ENCODE measurements around the gene PIGS.
"Not testable (repeated sequence)": the region's sequence is repeated elsewhere in the genome, so short reads cannot be mapped to it uniquely, and the experiment has no call there.

Gene PIGS

DNA sequence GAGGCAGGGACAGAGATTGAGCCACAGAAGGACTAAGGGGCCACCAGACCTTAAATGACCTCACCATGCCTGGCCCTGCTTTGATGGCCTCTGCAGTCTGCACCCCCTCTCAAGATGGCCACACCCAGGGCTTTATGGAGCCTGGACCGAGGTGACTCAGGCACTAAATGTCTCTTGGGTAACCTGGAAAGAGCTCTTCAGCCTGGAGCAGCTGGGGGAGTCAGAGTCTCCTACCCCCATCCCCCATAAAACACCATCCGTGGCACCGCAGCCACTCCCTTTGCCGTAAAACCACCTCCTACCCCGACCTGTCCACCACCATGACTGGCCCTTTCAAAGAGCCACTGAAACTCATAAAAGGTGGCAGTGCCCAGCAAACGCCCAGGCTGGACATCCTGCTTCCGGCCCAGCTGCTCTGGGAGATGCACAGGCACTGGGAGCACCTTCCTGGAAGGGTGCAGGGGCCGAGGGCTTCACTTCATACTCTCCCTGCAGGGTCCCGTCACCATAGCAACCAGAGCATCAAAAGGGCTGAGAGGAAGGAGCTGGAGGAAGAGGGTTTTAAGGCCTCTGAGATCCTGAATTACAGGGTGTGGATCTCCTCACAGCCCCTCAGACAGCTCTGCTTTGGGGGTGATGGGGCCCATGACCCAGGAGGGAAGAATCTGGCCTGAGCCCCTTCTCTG lies 42.9 kb downstream of the PIGS start:
- no peak for DNase-seq

DNA sequence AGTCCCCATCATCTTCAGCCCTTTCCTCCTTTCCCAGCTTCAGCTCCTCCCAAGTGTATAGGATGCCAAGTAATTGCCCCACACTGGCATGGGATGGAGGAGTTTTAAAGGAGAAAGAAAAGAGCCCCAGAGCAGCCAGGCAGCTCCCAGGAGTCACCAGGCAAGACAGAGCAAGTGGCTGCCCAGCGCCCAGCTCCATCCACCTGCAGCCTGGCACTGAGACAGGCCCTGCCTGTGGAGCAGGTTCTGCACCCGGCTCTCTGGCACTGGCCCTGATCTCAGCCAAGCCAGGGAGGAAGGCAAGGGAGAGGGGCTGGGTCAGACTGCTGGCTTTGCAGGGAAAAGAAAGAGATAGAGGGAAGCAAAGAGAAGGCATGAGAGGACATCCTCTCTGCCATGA lies 43.5 kb downstream of the PIGS start:
- no peak for DNase-seq

DNA sequence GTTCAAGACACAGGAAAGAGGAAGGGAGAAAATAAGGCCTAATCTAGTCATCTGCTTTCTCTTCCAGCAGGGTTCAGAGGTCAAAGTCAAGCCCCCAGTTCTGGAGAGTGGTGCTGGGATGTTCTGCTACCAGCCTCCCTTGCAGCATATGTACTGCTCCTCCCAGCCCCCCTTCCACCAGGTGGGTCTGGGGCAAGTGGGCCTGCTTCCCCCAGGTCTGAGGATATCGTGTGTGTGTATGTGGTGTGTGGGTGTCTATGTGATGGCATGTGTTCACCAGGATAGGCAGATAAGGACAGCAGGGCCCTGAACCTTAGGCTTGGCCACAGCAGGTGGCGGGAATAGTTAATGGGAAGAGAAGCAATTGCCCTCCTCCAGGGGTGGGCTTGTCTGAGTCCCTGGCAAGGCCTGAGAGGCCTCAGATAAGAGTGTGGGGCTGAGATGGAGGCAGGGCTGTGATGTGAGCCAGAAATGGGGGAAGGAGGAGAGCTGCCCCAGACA lies 44.1 kb downstream of the PIGS start:
- DNase-seq: no peak

DNA sequence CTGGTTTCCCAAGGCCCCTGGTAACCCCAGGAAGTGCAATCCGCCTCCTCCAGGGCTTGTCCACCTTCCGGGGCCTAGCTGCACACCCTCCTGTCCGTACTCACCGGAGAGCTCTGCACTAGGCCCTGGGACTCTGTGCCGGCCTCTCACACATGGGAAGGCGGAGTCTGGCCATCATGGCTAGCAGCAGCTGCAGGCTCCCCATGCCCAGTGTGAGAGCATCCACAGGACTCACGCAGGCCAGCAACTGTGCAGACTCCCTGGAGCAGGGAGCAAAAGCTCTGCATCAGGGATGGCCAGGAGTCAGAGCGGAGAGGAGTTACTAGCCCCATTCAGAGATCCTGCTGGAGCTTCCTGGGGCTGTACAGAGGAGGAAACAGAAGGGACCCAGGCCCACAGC lies 44.9 kb downstream of the PIGS start:
- DNase-seq: no peak

DNA sequence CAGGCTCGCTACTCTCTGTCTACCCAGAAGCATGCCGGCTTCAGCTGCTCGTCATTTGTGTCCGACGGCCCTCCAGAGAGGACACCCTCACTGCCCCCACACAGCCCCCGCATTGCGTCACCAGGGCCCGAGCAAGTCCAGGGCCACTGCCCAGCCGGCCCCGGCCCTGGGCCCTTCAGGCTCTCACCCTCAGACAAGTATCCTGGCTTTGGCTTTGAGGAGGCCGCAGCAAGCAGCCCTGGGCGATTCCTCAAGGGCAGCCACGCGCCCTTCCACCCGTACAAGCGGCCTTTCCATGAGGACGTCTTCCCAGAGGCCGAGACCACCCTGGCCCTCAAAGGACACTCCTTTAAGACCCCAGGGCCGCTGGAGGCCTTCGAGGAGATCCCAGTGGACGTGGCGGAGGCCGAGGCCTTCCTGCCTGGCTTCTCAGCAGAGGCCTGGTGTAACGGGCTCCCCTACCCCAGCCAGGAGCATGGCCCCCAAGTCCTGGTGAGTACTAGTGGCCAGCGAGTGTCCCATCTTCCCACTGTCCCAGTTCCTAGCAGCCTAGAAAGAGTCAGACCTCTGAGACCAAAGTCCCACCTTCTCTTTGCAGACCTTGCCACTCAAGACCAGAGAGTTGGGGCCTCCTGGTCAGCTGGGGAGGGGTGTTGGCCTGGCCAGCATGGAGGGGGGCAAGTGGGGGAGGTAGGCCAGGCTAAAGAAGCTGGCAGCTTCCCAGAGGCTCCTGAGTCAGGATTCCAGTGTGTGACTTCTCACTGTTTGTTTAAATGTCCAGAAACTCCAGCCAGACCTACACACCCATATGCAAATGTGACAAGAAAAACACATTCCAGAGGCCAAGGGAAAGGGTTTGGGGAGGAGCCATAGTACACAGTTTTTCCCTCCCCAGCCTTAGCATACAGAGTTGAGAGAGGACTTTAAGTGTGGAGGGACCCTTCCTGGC lies 46.6 kb downstream of the PIGS start:
- no peak for DNase-seq

DNA sequence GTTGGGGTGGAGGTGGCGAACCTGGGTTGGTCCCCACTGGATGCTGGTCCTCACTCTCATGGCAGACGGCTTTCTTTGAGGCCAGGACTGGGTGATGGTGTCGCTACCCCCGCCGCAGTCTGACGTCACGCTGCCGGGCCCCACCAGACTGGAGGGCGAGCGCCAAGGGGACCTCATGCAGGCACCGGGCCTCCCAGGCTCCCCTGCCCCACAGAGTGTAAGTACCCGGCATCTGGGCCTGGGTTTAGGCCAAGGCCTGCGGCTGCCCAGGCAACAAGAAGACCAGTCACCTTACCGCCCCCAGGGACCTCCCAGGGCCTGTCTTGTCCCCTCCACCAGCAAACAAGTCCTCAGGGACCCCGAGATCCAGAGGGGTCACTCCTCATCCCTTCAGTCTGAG lies 47.4 kb downstream of the PIGS start:
- DNase-seq: no peak

DNA sequence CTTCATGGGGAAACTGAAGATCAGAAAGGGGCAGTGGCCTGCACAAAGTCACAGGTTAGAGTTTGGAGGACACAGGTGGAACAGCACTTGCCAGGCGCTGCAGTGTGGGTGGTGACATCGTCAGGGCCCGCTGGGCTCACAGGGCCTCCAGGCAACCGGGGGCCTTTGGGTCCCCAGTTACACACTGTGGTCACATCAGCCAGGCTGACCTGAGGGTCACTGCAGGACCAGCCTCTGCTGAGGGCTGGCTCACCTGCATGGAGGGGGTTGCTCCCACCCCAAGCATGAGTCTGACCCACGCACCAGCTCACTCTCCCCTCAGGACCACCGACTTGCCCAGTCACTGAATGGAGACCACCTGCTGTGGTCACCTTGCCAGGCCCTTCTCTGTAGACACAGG lies 48.1 kb downstream of the PIGS start:
- DNase-seq: no peak

DNA sequence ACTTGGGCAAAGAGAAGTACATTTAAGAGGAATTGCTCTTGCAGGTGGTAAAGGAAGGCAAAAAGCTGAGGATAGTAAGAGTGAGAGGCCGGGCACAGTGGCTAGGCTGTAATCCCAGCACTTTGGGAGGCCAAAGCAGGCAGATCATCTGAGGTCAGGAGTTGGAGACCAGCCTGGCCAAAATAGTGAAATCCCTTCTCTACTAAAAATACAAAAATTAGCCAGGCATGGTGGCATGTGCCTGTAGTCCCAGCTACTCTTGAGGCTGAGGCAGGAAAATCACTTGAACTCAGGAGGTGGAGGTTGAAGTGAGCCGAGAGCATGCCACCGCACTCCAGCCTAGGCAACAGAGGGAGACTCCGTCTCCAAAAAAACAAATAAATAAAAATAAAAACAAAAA lies 49.0 kb downstream of the PIGS start:
- DNase-seq: not testable (repeated sequence)

DNA sequence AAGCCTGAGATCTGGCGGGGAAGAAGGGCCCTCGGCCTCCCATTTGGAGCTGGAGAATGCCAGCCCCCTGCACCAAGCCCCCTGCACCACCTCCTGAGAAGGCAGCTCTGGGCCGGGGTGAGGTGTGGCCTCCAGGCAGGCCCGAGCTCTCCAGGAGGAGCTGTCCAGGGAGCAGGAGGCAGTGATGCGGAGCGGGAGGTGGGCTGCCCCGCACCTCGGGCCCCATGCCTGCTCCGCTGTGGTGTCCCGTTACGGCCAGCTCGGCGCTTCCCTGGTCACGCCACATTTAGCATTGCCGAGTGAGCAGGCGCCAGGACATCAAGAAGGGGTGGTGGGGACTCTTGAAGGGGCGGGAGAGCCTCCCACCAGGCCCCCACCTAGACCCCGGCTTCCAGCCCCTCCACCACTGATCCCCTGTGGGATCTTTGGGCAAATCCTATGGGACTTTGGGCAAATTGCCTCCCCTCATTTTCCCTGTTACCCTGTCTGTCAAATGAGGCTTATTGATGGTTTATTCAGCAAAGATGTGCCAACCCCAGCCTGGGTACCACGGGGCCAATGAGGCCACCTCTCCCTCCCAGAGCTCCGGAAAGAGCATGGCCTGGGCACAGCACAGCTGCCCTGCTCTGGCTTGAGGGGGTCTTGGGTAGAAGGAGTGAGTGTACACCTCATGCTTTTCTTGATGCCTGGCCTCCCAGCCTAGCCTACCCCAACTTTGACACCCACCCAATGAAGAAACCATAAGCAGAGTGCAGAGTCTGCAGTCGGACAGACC lies 49.8 kb downstream of the PIGS start:
- no peak for DNase-seq

DNA sequence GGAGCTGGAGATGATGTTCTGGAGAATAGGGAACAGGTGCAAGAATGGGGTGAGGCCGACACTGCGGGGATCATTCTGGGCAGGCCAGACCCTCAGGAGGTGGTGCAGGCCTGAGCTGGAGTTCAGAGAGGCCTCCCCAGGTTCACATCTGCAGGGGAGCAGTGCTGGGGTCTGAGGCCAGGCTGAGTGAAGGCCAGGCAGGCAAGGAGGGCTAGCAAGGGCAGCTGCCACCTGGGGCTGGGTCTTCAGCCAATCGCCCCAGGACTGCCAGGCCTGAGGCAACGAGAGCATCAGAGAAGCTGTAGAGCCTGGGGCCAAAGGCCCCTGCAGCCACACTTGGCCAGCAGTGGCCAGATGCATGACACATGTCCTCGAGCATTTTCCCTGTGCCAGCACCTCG lies 50.6 kb downstream of the PIGS start:
- DNase-seq: no peak

DNA sequence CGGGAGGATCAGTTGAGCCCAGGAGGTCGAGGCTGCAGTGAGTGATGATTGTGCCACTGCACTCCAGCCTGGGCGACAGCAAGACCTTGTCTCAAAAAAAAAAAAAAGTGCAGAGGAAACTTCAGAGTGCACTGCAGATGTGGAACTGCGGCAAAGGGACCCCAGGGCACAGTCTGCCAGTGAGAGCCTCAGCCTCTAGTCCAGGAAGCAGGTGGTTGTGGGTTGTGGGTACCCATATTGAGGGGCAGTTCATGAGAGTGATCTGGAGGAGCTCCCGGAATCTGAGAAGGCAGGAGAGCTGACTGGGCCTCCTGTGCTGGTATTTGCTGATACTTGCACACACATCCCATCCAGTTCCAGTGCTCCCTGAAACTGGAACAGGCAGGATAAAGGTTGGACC lies 52.1 kb downstream of the PIGS start:
- DNase-seq: no peak

DNA sequence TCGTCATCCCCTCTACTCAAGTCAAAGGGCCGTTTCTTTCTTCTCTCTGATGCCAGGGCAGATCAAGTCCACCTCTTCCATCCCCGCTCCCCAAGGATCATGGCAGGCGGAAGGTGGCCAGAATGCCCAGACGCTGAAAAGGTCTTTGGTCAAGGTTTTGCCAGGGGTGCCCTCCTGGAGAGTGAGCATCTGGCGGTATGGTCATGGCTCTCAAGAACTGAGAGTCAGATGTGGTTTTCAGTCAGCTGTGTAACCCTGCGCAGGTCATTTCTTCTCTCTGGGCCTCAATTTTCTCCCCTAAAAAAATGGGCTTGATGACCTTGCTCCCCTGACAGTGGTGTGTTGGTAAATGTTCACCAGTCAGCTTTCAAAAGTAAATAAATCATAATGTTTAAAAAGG lies 52.7 kb downstream of the PIGS start:
- DNase-seq: no peak

DNA sequence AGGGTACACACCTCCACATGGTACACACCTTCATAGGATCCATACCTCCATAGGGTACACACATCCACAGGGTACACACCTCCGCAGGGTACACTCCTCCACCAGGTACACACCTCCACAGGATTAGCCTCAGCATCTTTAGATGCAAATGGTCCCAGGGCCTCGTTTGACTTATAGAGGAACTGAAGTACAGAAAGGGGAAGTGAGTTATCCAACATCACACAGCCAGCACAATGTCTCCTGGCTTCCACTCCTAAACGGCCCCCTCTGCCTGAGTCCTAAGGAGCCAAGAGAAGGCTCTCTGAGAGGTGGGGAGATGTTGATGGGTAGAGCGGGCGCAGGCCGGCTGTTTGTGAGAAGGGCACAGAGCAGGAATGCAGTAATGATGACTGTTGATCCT lies 53.2 kb downstream of the PIGS start:
- no peak for DNase-seq

DNA sequence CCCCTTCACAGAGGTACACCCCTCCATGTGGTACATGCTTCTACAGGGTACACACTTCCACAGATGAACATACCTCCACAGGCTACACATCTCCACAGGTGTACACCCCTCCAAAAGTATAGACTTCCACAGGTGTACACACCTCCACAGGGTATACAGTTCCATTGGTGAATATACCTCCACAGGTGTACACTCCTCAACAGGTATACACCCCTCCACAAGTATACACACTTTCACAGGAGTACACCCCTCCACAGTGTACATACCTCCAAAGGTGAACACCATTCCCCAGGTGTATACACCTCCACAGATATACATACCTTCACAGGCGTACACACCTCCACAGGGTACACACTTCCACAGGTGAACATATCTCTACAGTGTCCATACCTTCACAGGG lies 55.8 kb downstream of the PIGS start:
- no peak for DNase-seq

DNA sequence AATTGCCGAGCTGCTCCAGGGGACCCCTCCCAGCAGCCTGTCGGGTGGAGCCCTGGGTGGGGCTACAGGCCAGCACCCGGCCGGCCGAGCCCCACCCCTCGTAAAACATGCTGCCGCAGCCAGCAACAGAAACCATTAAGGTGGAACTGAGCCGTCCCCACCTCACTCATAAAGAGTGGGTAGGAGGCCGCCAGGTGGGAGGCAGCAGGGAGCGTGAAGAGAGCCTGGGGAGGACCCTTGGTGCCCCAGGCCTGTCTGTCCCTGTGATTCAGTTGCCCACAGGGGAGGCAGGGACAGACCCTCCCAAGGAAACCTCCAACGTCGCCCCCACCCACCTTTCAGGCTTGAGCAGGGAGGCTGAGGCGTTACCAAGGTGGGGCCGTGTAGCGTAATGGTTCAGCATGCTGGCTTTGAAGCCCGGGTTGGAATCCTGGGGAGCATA lies 56.7 kb downstream of the PIGS start:
- no peak for DNase-seq

DNA sequence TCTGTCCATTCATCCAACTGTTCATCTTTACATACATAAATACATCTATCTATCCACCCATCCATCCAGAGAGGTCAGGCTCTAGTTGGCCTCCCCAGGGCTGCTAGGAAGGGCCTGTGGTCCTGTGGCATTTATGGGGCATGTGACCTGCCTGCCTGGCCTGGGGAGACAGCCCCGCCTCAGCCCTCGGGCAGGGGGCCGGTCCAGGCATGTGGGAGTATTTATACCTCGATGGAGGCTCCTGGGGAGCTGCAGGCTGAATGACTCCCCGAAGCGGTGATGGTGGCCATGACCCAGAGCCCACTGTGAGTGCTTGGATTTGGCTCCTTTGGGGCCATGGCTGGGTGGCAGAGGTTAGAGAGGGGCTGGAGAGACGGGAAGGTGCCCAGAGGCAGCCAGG lies 57.8 kb downstream of the PIGS start:
- no peak for DNase-seq

DNA sequence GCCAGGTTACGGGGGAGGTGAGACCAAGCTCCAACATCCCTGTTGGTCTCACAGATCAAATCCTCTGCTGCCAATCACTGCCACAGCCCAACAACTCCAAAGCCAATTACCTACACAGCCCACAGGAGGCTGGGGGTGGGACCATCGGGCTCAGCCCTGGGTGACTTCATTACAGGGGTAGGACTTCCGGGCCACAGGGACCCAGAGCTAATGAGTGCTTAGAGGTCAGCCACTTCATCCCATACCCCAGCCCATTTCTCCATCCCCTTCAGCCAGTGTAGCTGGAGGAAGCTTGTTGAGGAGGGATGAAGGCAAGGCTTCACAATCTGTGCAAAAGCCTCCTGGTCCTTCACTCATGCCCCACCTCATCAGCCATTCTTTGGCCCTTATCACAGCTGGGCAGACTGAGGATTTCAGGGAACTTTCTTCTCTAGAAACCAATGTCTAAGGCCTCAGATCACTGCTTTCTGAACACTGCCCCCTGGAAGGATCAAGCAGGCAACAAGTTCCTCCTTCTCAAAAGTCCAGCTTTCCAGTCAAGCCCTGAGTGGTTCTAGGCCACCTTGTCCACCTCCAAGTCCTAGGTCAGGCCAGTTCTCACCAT lies 59.4 kb downstream of the PIGS start:
- no peak for DNase-seq

DNA sequence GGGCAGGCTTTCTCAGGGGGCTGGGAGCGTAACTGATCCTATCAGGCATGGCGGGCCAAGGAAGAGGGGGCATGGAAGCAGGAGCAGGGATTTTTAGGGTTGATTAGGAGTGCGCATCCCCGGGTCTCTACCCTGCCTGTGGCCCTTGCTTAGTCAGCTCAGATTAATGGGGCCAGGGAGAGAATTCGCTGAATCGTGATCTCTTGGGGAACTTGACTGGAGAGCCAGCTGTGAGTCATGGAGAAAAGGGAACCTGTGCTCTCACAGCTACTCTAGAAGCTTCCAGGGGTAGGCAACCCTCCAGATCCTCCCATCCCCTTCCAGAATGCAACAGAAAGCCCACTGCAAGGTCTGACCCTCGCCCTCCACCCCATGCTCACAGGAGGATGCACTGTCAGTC lies 61.5 kb downstream of the PIGS start:
- DNase-seq: no peak

DNA sequence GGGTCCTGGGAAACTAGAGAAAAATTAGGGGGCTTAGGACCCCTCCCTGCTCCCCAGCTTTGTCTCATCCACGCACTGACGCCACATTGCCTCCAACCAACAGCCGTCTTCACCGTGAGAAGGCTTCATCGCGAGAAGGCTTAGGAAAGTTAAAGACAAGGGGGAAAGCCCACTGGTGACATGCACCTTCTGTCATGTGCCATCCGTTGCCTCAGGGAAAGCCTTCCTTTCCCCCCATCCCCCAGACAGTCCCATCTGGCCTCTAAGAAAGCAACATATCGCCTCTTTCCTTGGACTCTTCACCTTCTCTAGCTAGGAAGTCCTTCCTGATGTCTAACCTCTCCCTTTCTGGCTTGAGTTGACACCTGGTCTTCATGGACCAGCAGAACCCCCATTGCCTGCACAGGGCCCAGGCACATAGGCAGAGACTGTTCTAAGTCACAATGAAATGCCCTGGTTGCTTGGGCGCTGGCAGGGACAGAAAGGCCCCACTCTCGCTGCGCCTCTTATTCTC lies 63.1 kb downstream of the PIGS start:
- DNase-seq: no peak

DNA sequence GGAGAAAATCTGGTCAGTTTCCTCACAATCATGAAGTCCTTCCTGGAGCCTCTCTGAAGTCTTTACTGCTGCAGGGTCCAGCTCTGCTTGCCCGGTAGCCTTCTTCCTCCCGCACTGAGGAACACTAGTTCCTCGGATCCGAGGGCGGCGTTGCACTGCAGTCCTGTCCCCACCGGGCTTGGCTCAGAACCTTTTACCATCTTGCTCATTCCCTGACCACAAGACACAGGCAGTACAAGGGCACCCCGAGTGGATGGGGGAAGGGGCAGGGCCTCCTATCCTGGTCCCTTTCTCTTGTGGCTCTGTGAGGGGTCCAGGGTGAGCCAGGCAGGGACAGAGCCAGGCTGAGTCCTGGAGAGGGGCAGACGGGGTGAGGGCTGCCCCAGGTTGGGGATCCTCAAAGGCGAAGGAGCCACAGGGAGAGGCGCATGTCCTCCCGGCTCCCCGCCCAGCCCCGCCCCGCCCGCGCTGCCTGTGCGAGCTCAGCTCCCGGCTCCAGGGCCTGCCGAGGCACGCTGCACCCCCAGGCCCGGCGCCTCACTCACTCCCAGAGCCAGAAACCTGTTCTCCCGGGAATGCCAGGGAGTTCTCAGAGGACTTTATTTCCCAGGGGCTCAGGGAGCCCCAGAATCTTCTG lies 63.6 kb downstream of the PIGS start:
- DNase-seq: no peak

DNA sequence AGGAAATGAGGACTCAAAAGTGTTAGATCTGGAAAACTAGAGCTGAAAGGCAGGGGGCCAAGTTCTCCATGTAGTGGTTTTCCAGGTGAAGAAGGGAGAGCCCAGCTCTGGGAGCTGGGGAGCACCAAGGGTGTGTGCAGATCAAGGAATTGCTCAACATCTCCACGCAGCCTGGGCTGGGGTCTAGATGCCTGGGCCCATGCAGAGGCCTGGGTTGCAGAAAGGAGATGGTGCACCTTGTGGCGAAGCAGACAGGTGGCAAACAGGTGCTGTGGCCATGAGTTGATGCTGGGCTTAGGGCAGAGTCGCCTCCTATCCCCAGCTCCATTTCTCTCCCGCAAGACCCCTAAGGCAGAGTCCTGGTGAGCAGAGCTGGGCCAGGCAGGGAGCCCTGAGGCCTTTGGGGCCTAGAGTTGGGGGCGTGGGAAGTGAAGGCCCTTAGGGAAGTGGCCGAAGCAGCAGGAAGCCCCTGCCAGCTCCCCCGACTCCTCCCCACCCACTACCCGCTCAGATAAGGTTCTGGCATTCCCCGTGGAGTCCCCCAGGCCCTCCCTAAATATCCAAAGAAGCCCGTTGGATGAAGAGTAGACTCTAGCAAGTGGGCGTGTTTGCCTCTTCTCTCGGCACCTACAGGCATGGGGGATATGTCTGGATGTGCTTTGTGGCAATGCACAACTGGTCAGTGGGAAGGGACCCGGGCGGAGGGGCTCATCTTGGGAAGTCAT lies 64.4 kb downstream of the PIGS start:
- no peak for DNase-seq

All from CD4-positive, alpha-beta T cell treated with Interleukin-17A for 4 hours (primary cell).